Measurements from ENCODE around the gene IGF1R. TPM values are rescaled to one million over a fixed set of nuclear protein-coding genes. Genes with fewer than 3 reads are reported as not detected.

IGF1R gene
- total RNA-seq, 1 donor from 2014 or later: 23.5 TPM

DNA sequence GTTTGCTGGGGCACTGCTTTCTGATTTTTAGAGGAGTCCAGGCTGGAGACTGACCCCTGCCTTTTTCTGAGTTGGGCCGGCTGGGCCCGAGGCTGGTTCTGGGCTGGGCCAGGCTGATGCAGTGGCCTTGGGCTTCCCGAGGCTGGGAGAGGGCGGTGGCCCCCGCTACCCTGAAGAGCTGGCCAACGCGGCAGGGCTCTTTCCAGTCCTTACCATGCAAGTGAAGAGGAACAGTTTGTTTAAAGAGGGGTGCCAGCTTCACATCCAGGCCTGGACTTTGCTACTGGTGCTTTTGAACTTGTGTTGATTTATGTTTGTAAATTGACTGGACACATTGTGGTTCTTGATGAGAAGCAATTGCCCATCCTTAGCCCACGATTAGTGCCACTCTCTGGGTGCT, 15.3 kb downstream of the IGF1R start:
- Histone ChIP-seq H3K4me3 (no peak overlapping the region), H3K36me3 (no peaks in the 10 kb centered on the region), H3K4me1 (peaks cover 20% of the 10 kb centered on the region), H3K27me3 (no peaks in the 10 kb centered on the region), H4K20me1 (ENCODE audit: low read depth) (peaks cover 98% of the 10 kb centered on the region), H3K9me3 (ENCODE audit: low read depth) (no peaks in the 10 kb centered on the region), H3K27ac (no peak overlapping the region), H3K4me2 (no peak overlapping the region), H2AFZ (replicated peaks) (no peak overlapping the region), H3F3A (ENCODE audit: low read depth) (no peaks in the 10 kb centered on the region), H3K9ac (no peak overlapping the region), H3K79me2 (ENCODE audit: low read depth) (peaks cover 100% of the 10 kb centered on the region)
- no peak for DNase-seq (ENCODE audit: low spot score)
- H3K9me3 Mint-ChIP-seq: peaks cover 3% of the 10 kb centered on the region
- H3K4me1 Mint-ChIP-seq: peaks cover 59% of the 10 kb centered on the region
- no peak overlapping the region for H3K4me3 Mint-ChIP-seq
- no peaks in the 10 kb centered on the region for H3K27me3 Mint-ChIP-seq (ENCODE audit: insufficient read depth, low read depth)
- H3K36me3 Mint-ChIP-seq: peaks cover 33% of the 10 kb centered on the region
- TF ChIP-seq CTCF (IDR thresholded peaks at IDR 0.05): no peak
- TF ChIP-seq EZH2phosphoT487 (IDR thresholded peaks at IDR 0.05): no peak
- no peak for TF ChIP-seq EZH2 (IDR thresholded peaks at IDR 0.05)
- H3K27ac Mint-ChIP-seq: no peak overlapping the region

DNA sequence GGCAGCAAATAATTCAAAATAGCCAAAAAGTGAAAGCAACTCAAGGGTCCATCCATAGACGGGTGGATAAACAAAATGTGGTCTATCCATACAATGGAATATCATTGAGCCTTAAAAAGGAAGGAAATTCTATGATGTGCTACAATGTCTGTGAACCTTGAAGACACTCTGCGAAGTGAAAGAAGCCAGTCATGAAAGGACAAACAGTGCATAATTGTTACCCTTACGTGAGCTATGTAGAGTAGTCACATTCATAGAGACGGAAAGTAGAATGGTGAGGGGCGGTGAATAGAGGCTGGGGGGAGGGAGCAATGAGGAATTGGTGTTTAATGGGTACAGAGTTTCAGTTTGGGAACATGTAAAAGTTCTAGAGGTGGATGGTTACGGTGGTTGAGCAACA, 18.1 kb downstream of the IGF1R start:
- Mint-ChIP-seq H3K27me3 (ENCODE audit: insufficient read depth, low read depth) (no peaks in the 10 kb centered on the region), H3K27ac (no peak overlapping the region), H3K4me1 (peaks cover 65% of the 10 kb centered on the region), H3K9me3 (peaks cover 3% of the 10 kb centered on the region), H3K4me3 (no peak overlapping the region), H3K36me3 (peaks cover 29% of the 10 kb centered on the region)
- no peaks in the 10 kb centered on the region for H3F3A ChIP-seq (ENCODE audit: low read depth)
- TF ChIP-seq EZH2 (IDR thresholded peaks at IDR 0.05) (no peak), EZH2phosphoT487 (IDR thresholded peaks at IDR 0.05) (no peak), CTCF (IDR thresholded peaks at IDR 0.05) (no peak)
- no peak for DNase-seq (ENCODE audit: low spot score)
- peaks cover 98% of the 10 kb centered on the region for H4K20me1 ChIP-seq (ENCODE audit: low read depth)
- no peaks in the 10 kb centered on the region for H3K36me3 ChIP-seq
- H3K27ac ChIP-seq: no peak overlapping the region
- no peak overlapping the region for H3K9ac ChIP-seq
- H3K9me3 ChIP-seq (ENCODE audit: low read depth): no peaks in the 10 kb centered on the region
- no peaks in the 10 kb centered on the region for H3K27me3 ChIP-seq
- no peak overlapping the region for H2AFZ ChIP-seq (replicated peaks)
- H3K4me3 ChIP-seq: no peak overlapping the region
- peaks cover 100% of the 10 kb centered on the region for H3K79me2 ChIP-seq (ENCODE audit: low read depth)
- no peak overlapping the region for H3K4me2 ChIP-seq
- peaks cover 39% of the 10 kb centered on the region for H3K4me1 ChIP-seq

DNA sequence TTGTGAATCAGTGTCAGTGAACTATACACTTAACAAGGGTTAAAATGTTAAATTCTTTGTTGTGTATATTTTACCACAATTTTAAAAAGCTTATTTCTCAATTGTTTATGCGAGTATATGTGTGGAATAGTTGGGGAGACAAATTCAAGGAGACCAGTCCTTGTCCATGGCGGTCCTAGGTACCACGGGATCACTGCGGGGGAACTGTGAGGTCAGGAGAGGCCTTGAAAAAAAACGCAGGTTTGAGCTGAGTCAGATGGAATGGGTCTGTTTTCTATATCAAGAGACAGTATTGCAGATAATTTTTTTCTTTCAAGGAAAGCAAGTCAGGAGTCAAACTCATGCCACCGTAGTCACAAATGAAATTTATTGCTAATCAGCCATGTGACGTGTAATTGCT, 18.5 kb downstream of the IGF1R start:
- peaks cover 65% of the 10 kb centered on the region for H3K4me1 Mint-ChIP-seq
- no peak overlapping the region for H3K4me2 ChIP-seq

More for the DNA sequence above, 18.5 kb downstream of the IGF1R start:
- no peaks in the 10 kb centered on the region for H3K36me3 ChIP-seq
- Mint-ChIP-seq H3K27ac (no peak overlapping the region), H3K27me3 (ENCODE audit: insufficient read depth, low read depth) (no peaks in the 10 kb centered on the region), H3K9me3 (peaks cover 3% of the 10 kb centered on the region), H3K36me3 (peaks cover 31% of the 10 kb centered on the region), H3K4me3 (no peak overlapping the region)
- no peak overlapping the region for H2AFZ ChIP-seq (replicated peaks)
- H3K9ac ChIP-seq: no peak overlapping the region
- no peaks in the 10 kb centered on the region for H3F3A ChIP-seq (ENCODE audit: low read depth)
- TF ChIP-seq EZH2 (IDR thresholded peaks at IDR 0.05) (no peak), CTCF (IDR thresholded peaks at IDR 0.05) (no peak), EZH2phosphoT487 (IDR thresholded peaks at IDR 0.05) (no peak)
- no peak overlapping the region for H3K27ac ChIP-seq
- peaks cover 98% of the 10 kb centered on the region for H4K20me1 ChIP-seq (ENCODE audit: low read depth)
- no peak for DNase-seq (ENCODE audit: low spot score)
- H3K27me3 ChIP-seq: no peaks in the 10 kb centered on the region
- no peaks in the 10 kb centered on the region for H3K9me3 ChIP-seq (ENCODE audit: low read depth)
- no peak overlapping the region for H3K4me3 ChIP-seq
- peaks cover 100% of the 10 kb centered on the region for H3K79me2 ChIP-seq (ENCODE audit: low read depth)
- H3K4me1 ChIP-seq: peaks cover 41% of the 10 kb centered on the region

All from neural progenitor cell (in vitro differentiated cells).